CD14-positive monocyte (primary cell): ENCODE data around the gene PHC1. TPM values are rescaled to one million over a fixed set of nuclear protein-coding genes. Genes with fewer than 3 reads are reported as not detected.

Experiments
- DNase-seq, 3 donors: peaks; one replicate each; pipeline ENCODE4 v3.0.0-alpha.2; 2011 to 2022
- H2AFZ ChIP-seq: 2 replicates; pipeline ENCODE4 v1.6.0; 2012; ENCODE audit warnings: mild to moderate bottlenecking, low read depth, low read length, inconsistent platforms; ENCODE audit not compliant: insufficient read depth, poor library complexity, severe bottlenecking
- H3K27ac ChIP-seq, 2 donors: 1 replicate in 1 of 2; 2 replicates in 1 of 2; pipeline ENCODE4 v1.5.1; 2012 to 2013; ENCODE audit warnings: low read length in 2 of 2, control low read depth in 1 of 2, inconsistent platforms in 1 of 2, low read depth in 1 of 2, mild to moderate bottlenecking in 1 of 2
- H3K27me3 ChIP-seq, 2 donors: one replicate each; pipeline versions ENCODE4 v1.6.0 to v1.6.1; 2011 to 2013; ENCODE audit warnings: low read length in 2 of 2; ENCODE audit not compliant: control insufficient read depth in 2 of 2, insufficient read depth in 2 of 2
- H3K36me3 ChIP-seq, 2 donors: replicated peaks in 1 of 2; 1 replicate in 1 of 2; 2 replicates in 1 of 2; pipeline versions ENCODE4 v1.5.1 to v1.6.1; 2012 to 2013; ENCODE audit warnings: low read length in 2 of 2, control low read depth in 1 of 2, inconsistent platforms in 1 of 2, mild to moderate bottlenecking in 1 of 2; ENCODE audit not compliant: insufficient read depth in 2 of 2, control insufficient read depth in 1 of 2
- H3K4me1 ChIP-seq, 2 donors: 1 replicate in 1 of 2; 2 replicates in 1 of 2; pipeline versions ENCODE4 v1.5.1 to v1.6.1; 2012 to 2013; ENCODE audit warnings: low read length in 2 of 2, control low read depth in 1 of 2, inconsistent platforms in 1 of 2, mild to moderate bottlenecking in 1 of 2, moderate library complexity in 1 of 2; ENCODE audit not compliant: insufficient read depth in 2 of 2, control insufficient read depth in 1 of 2
- H3K4me2 ChIP-seq: replicated peaks from 2 replicates; pipeline ENCODE3; 2012; ENCODE audit warnings: low read length, moderate library complexity, mild to moderate bottlenecking; ENCODE audit not compliant: poor library complexity, severe bottlenecking; ENCODE audit errors: extremely low read depth
- H3K4me3 ChIP-seq, 3 experiments: fragments of 200-600 bp in 1 of 3; sonication (generic) in 1 of 3; replicated peaks in 1 of 3; 1 replicate in 2 of 3; 2 replicates in 1 of 3; pipeline ENCODE4 v1.5.1; 2011 to 2013; ENCODE audit warnings: low read length in 3 of 3, mild to moderate bottlenecking in 3 of 3, control low read depth in 2 of 3, low read depth in 2 of 3, inconsistent platforms in 1 of 3, moderate library complexity in 1 of 3
- H3K79me2 ChIP-seq: 2 replicates; pipeline ENCODE4 v1.6.0; 2012; ENCODE audit warnings: mild to moderate bottlenecking, control low read depth, inconsistent platforms, low read length, moderate library complexity; ENCODE audit not compliant: insufficient read depth
- H3K9ac ChIP-seq: 2 replicates; pipeline ENCODE4 v1.6.0; 2017; ENCODE audit warnings: low read length, mild to moderate bottlenecking; ENCODE audit not compliant: insufficient read depth, poor library complexity, severe bottlenecking
- H3K9me3 ChIP-seq, 2 donors: replicated peaks in 1 of 2; 1 replicate in 1 of 2; 2 replicates in 1 of 2; pipeline versions ENCODE4 v1.5.1 to v1.6.1; 2012 to 2013; ENCODE audit warnings: low read length in 2 of 2, control low read depth in 1 of 2; ENCODE audit not compliant: control insufficient read depth in 1 of 2, insufficient read depth in 1 of 2
- H4K20me1 ChIP-seq: 2 replicates; pipeline ENCODE4 v1.6.0; 2012; ENCODE audit warnings: mild to moderate bottlenecking, low read length, control low read depth, moderate library complexity; ENCODE audit not compliant: insufficient read depth
- H3K27ac Mint-ChIP-seq, 7 donors: one replicate each; pipeline ENCODE4 v1.8.0; 2020; ENCODE audit warnings: mild to moderate bottlenecking in 7 of 7, mixed read lengths in 7 of 7, moderate library complexity in 6 of 7, inconsistent platforms in 2 of 7
- H3K27me3 Mint-ChIP-seq, 3 donors: one replicate each; pipeline ENCODE4 v1.8.0; 2021 to 2022; ENCODE audit warnings: low read depth in 3 of 3, mild to moderate bottlenecking in 3 of 3, mixed read lengths in 3 of 3, moderate library complexity in 3 of 3, inconsistent platforms in 1 of 3
- H3K36me3 Mint-ChIP-seq, 2 donors: one replicate each; pipeline ENCODE4 v1.8.0; 2020; ENCODE audit warnings: mixed read lengths in 2 of 2, inconsistent platforms in 1 of 2, mild to moderate bottlenecking in 1 of 2
- H3K4me1 Mint-ChIP-seq: one replicate; pipeline ENCODE4 v1.8.0; 2020; ENCODE audit warnings: mild to moderate bottlenecking, mixed read lengths
- H3K4me3 Mint-ChIP-seq, 2 donors: one replicate each; pipeline ENCODE4 v1.8.0; 2020; ENCODE audit warnings: mild to moderate bottlenecking in 2 of 2, mixed read lengths in 2 of 2, moderate library complexity in 1 of 2
- H3K9me3 Mint-ChIP-seq, 7 donors: one replicate each; pipeline ENCODE4 v1.8.0; 2020 to 2022; ENCODE audit warnings: mixed read lengths in 7 of 7, mild to moderate bottlenecking in 6 of 7, moderate library complexity in 6 of 7, inconsistent platforms in 2 of 7
- WGBS: methylation state at CpG from one replicate; pipeline ENCODE4 v1.1.5; 2013; ENCODE audit warnings: missing lambda C conversion rate; ENCODE audit not compliant: insufficient coverage; 5-methylcytosine and 5-hydroxymethylcytosine counted together
- intact Hi-C, 2 donors: fragments of 100-400 bp; cut with micrococcal nuclease; formaldehyde crosslinking; loops; one replicate each; pipeline versions ENCODE4 v1.15.0 to v1.15.1; 2023
- polyA plus RNA-seq, 3 donors: library from polyadenylated mRNA; depleted of rRNA in 1 of 3; unstranded in 2 of 3; stranded (reverse) in 1 of 3; fragments of 300-500 nt in 2 of 3; fragments of >200 nt in 1 of 3; fragmentation: Illumina TruSeq in 2 of 3; gene quantifications; 1 replicate in 2 of 3; 2 replicates in 1 of 3; pipeline ENCODE4 v1.2.3, GENCODE V29; 2012 to 2021
- TF ChIP-seq, protein P1 (sequence below): fragments of 200-600 bp; IDR thresholded peaks from one replicate; pipeline ENCODE4 v1.8.0; 2022; ENCODE audit warnings: antibody characterized with exemption, mild to moderate bottlenecking

The PHC1 gene
- polyA plus RNA-seq, 3 donors, result 0.58 to 19.3 (median 1.4) TPM

DNA sequence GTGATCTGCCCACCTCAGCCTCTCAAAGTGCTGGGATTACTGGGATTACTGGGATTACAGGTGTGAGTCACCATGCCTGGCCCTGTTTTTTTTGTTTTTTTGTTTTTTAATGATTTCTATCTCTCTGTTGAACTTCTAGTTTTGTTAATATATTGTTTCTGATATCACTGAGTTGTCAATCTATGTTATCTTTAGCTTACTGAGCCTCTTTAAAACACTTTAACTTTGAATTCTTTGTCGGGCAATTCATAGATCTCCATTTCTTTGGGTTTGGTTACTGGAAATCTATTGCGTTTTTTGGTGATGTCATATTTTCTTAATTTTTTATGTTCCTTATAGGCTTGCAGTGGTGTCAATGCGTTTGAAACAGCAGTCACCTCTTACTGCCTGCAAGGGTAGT is 65.8 kb downstream of the PHC1 start:
- H3K36me3 ChIP-seq, result no peaks in the 10 kb centered on the region
- H2AFZ ChIP-seq, result no peak overlapping the region
- WGBS, result 78% methylated on average over 1 of the region's 3 CpGs
- H3K4me1 Mint-ChIP-seq, result no peaks in the 10 kb centered on the region
- peaks cover 6 to 17% of the 10 kb centered on the region in 2 donors for H3K9me3 ChIP-seq
- no peaks in the 10 kb centered on the region for H3K27me3 ChIP-seq
- H4K20me1 ChIP-seq, result no peaks in the 10 kb centered on the region
- H3K9me3 Mint-ChIP-seq, result peaks cover 13 to 26% (median 19%) of the 10 kb centered on the region in 7 donors
- DNase-seq, result no peak
- H3K4me1 ChIP-seq, result no peaks in the 10 kb centered on the region
- peaks cover 2 to 4% of the 10 kb centered on the region in 2 donors for H3K36me3 Mint-ChIP-seq
- no peak overlapping the region for H3K4me3 ChIP-seq
- no peaks in the 10 kb centered on the region for H3K79me2 ChIP-seq
- H3K4me3 Mint-ChIP-seq, result no peak overlapping the region
- peaks cover 0 to 2% (median 0%) of the 10 kb centered on the region in 3 donors for H3K27me3 Mint-ChIP-seq
- H3K9ac ChIP-seq, result no peak overlapping the region
- no peak overlapping the region for H3K4me2 ChIP-seq
- intact Hi-C loops, result no loop called here
- H3K27ac ChIP-seq, result no peak overlapping the region
- TF ChIP-seq, protein P1, sequence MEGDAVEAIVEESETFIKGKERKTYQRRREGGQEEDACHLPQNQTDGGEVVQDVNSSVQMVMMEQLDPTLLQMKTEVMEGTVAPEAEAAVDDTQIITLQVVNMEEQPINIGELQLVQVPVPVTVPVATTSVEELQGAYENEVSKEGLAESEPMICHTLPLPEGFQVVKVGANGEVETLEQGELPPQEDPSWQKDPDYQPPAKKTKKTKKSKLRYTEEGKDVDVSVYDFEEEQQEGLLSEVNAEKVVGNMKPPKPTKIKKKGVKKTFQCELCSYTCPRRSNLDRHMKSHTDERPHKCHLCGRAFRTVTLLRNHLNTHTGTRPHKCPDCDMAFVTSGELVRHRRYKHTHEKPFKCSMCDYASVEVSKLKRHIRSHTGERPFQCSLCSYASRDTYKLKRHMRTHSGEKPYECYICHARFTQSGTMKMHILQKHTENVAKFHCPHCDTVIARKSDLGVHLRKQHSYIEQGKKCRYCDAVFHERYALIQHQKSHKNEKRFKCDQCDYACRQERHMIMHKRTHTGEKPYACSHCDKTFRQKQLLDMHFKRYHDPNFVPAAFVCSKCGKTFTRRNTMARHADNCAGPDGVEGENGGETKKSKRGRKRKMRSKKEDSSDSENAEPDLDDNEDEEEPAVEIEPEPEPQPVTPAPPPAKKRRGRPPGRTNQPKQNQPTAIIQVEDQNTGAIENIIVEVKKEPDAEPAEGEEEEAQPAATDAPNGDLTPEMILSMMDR, result no peak
- no peak overlapping the region for H3K27ac Mint-ChIP-seq

- intact Hi-C loops, result no loop called here
- Mint-ChIP-seq H3K4me1 (peaks cover 41% of the 10 kb centered on the region), H3K9me3 (peaks cover 3 to 9% (median 6%) of the 10 kb centered on the region in 7 donors), H3K27me3 (peaks cover 0 to 4% (median 0%) of the 10 kb centered on the region in 3 donors), H3K27ac (peak overlapping the region in 1 of 7 donors; percentile 43), H3K4me3 (no peak overlapping the region), H3K36me3 (no peaks in the 10 kb centered on the region)
- Histone ChIP-seq H4K20me1 (no peaks in the 10 kb centered on the region), H3K79me2 (no peaks in the 10 kb centered on the region), H2AFZ (peak overlapping the region; percentile 25), H3K4me1 (peaks cover 38 to 46% of the 10 kb centered on the region in 2 donors), H3K27ac (no peak overlapping the region), H3K9ac (no peak overlapping the region), H3K4me2 (no peak overlapping the region), H3K27me3 (no peaks in the 10 kb centered on the region), H3K36me3 (no peaks in the 10 kb centered on the region), H3K9me3 (peaks cover 4 to 5% of the 10 kb centered on the region in 2 donors), H3K4me3 (no peak overlapping the region)
- TF ChIP-seq, protein P1, result no peak
- no CpG with 5 or more reads among the region's 1 CpG for WGBS
- peak in 2 of 3 donors; percentile 4 to 51 for DNase-seq
Observed at GRCh38 chr12:8985213-8985754, 71.0 kb downstream of the PHC1 start.
